Measurements from ENCODE around the gene ZRANB1. TPM values are rescaled to one million over a fixed set of nuclear protein-coding genes. Genes with fewer than 3 reads are reported as not detected.
"Not testable (repeated sequence)": the region's sequence is repeated elsewhere in the genome, so short reads cannot be mapped to it uniquely, and the experiment has no call there.

ZRANB1 gene
- total RNA-seq, 1 donor from 2014 or later = 21.8 TPM

DNA sequence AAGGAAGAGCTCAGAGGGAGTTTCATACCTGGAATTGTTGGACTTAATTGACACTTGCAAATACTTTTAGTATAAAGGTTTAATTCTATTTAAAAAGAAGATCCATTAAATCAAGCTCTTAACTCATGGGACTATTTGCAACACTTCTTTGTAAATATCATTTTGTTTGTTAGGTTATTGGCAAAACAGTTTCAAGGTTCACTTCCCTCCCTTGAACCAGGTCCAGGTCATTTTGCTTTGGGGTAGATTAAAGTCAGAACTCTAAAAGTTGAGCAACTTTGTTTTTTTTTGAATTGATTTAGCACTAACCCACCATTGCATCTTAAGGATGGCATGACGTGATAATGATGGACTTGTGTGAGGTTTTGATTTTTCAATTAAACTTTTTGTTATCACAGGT, 45.9 kb downstream of the ZRANB1 start:
- Histone ChIP-seq H2AFZ (replicated peaks) (no peak overlapping the region), H3K4me1 (no peaks in the 10 kb centered on the region), H3K27ac (no peak overlapping the region), H3K27me3 (no peaks in the 10 kb centered on the region), H3K4me2 (no peak overlapping the region), H3K9ac (no peak overlapping the region), H3K9me3 (ENCODE audit: low read depth) (no peaks in the 10 kb centered on the region), H3K36me3 (peaks cover 6% of the 10 kb centered on the region), H3F3A (ENCODE audit: low read depth) (peaks cover 51% of the 10 kb centered on the region), H3K4me3 (no peak overlapping the region), H3K79me2 (ENCODE audit: low read depth) (no peaks in the 10 kb centered on the region), H4K20me1 (ENCODE audit: low read depth) (peaks cover 5% of the 10 kb centered on the region)
- no peak overlapping the region for H3K27ac Mint-ChIP-seq
- H3K4me1 Mint-ChIP-seq = peaks cover 7% of the 10 kb centered on the region
- no peak overlapping the region for H3K4me3 Mint-ChIP-seq
- H3K36me3 Mint-ChIP-seq = peaks cover 52% of the 10 kb centered on the region
- DNase-seq (ENCODE audit: low spot score) = no peak
- H3K27me3 Mint-ChIP-seq (ENCODE audit: insufficient read depth, low read depth) = no peaks in the 10 kb centered on the region
- H3K9me3 Mint-ChIP-seq = no peaks in the 10 kb centered on the region
- TF ChIP-seq, protein P1, sequence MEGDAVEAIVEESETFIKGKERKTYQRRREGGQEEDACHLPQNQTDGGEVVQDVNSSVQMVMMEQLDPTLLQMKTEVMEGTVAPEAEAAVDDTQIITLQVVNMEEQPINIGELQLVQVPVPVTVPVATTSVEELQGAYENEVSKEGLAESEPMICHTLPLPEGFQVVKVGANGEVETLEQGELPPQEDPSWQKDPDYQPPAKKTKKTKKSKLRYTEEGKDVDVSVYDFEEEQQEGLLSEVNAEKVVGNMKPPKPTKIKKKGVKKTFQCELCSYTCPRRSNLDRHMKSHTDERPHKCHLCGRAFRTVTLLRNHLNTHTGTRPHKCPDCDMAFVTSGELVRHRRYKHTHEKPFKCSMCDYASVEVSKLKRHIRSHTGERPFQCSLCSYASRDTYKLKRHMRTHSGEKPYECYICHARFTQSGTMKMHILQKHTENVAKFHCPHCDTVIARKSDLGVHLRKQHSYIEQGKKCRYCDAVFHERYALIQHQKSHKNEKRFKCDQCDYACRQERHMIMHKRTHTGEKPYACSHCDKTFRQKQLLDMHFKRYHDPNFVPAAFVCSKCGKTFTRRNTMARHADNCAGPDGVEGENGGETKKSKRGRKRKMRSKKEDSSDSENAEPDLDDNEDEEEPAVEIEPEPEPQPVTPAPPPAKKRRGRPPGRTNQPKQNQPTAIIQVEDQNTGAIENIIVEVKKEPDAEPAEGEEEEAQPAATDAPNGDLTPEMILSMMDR (IDR thresholded peaks at IDR 0.05) = no peak
- TF ChIP-seq EZH2phosphoT487 (IDR thresholded peaks at IDR 0.05) = no peak
- TF ChIP-seq EZH2 (IDR thresholded peaks at IDR 0.05) = no peak

DNA sequence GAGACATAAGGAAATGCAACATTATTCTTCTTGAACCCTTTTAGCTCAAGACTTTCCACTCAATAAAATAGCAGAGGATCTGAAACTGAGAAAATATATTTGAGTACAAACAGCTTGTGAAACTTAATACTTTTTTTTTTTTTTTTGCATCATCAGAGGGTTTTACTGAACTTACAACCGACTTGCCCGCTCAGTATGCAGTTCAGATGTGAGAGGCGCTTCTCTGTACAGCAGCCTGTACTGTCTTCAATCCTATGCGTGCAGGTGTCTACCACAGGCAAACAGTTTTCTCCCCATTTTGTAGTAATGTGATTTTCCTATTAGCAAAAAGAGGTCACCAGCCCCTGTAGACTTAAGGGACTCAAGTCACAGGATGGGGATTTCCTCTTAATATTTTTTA, 46.8 kb downstream of the ZRANB1 start:
- not testable (repeated sequence) for H3K4me3 Mint-ChIP-seq
- peaks cover 55% of the 10 kb centered on the region for H3K36me3 Mint-ChIP-seq

DNA sequence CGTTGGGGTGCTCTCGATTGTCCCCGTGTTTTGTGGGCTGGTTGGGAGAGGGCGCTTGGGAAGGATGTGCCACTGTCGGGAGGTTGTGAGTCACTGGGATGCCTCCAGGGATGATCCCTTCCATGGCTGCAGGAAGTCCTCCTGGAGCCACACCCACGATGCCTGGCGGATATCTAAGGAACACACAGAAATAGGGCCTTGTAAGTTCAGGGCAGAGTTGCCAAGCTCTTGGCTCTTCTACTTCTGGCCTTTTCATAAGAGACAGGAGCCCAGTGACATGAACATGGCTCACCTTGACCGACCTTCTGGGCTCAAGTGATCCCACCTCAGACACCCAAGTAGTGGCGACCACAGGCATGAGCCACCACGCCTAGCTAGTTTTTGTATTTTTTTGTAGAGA, 47.6 kb downstream of the ZRANB1 start:
- H4K20me1 ChIP-seq (ENCODE audit: low read depth) = no peaks in the 10 kb centered on the region
- H3K9ac ChIP-seq = no peak overlapping the region
- Mint-ChIP-seq H3K36me3 (peaks cover 55% of the 10 kb centered on the region), H3K27ac (no peak overlapping the region), H3K4me3 (no peak overlapping the region), H3K9me3 (no peaks in the 10 kb centered on the region), H3K4me1 (no peaks in the 10 kb centered on the region), H3K27me3 (ENCODE audit: insufficient read depth, low read depth) (no peaks in the 10 kb centered on the region)
- no peak overlapping the region for H3K27ac ChIP-seq
- H3F3A ChIP-seq (ENCODE audit: low read depth) = peaks cover 52% of the 10 kb centered on the region
- no peak overlapping the region for H3K4me2 ChIP-seq
- H3K4me1 ChIP-seq = no peaks in the 10 kb centered on the region
- H3K79me2 ChIP-seq (ENCODE audit: low read depth) = no peaks in the 10 kb centered on the region
- no peak overlapping the region for H3K4me3 ChIP-seq
- no peaks in the 10 kb centered on the region for H3K27me3 ChIP-seq
- no peak for DNase-seq (ENCODE audit: low spot score)
- peaks cover 6% of the 10 kb centered on the region for H3K36me3 ChIP-seq
- H2AFZ ChIP-seq (replicated peaks) = no peak overlapping the region
- H3K9me3 ChIP-seq (ENCODE audit: low read depth) = no peaks in the 10 kb centered on the region
- TF ChIP-seq, protein P1 (IDR thresholded peaks at IDR 0.05) = no peak
- TF ChIP-seq EZH2phosphoT487 (IDR thresholded peaks at IDR 0.05) (no peak), EZH2 (IDR thresholded peaks at IDR 0.05) (no peak)

More for the DNA sequence above, 46.8 kb downstream of the ZRANB1 start:
- H2AFZ ChIP-seq (replicated peaks); H3K36me3 ChIP-seq; H3K4me1 Mint-ChIP-seq; H3K27ac Mint-ChIP-seq; H3K27me3 Mint-ChIP-seq (ENCODE audit: insufficient read depth, low read depth); DNase-seq (ENCODE audit: low spot score); H3K9me3 Mint-ChIP-seq; H3K27ac ChIP-seq; H3K4me2 ChIP-seq; H3K4me1 ChIP-seq; H3K27me3 ChIP-seq; H3K9ac ChIP-seq; H3K4me3 ChIP-seq; H4K20me1 ChIP-seq (ENCODE audit: low read depth); H3K79me2 ChIP-seq (ENCODE audit: low read depth); H3K9me3 ChIP-seq (ENCODE audit: low read depth): not testable (repeated sequence)
- peaks cover 57% of the 10 kb centered on the region for H3F3A ChIP-seq (ENCODE audit: low read depth)

DNA sequence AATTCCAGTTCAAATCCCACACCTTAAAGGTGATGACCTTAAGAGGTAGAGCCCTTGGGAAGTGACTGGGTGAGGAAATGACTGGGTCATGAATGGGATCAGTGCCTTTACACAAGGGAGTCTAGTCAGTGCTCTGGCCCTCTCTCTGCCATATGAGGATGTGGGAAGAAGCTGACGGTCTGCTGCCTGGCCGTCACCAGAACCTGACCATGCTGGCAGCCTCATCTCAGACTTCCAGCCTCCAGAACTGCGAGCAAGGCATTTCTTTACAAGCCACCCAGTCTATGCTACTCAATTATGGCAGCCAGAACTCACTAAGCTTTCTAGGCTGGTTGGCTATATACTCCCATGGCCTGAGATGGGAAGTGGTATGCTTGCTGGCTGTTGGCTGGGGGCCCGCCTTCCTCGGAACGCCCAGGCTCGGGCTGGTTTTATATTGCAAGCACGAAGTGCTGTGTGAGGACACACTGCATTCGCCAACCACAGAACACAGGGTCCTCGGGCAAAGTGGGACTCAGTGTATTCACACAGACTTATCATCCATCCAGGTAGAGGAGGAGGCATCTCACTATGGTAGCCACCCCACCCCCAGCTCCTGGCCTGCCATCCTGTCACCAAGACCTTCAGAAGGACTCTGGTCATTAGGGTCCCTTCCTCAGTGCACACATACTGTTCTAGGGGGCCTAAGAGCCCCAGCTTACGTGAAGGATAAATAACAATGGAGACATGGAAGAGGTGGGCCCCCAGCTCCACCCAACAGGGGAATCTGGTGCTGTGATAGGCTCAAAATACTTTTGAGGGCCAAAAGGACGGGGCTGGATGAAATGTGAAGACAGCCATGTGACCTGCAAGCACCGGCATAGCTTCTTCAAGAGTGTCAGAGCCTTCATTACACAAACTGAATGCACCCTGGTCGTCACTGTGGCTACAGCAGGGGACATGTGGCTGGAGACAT, 49.0 kb downstream of the ZRANB1 start:
- Histone ChIP-seq H3K4me1 (no peaks in the 10 kb centered on the region), H3F3A (ENCODE audit: low read depth) (peaks cover 38% of the 10 kb centered on the region), H3K36me3 (peaks cover 6% of the 10 kb centered on the region), H3K27me3 (no peaks in the 10 kb centered on the region), H3K27ac (no peak overlapping the region), H3K9me3 (ENCODE audit: low read depth) (no peaks in the 10 kb centered on the region), H3K4me2 (no peak overlapping the region), H4K20me1 (ENCODE audit: low read depth) (no peaks in the 10 kb centered on the region), H2AFZ (replicated peaks) (no peak overlapping the region), H3K79me2 (ENCODE audit: low read depth) (no peaks in the 10 kb centered on the region), H3K9ac (no peak overlapping the region), H3K4me3 (no peak overlapping the region)
- H3K27me3 Mint-ChIP-seq (ENCODE audit: insufficient read depth, low read depth) = no peaks in the 10 kb centered on the region
- TF ChIP-seq, protein P1 (IDR thresholded peaks at IDR 0.05) = no peak
- TF ChIP-seq EZH2phosphoT487 (IDR thresholded peaks at IDR 0.05) (no peak), EZH2 (IDR thresholded peaks at IDR 0.05) (no peak)
- no peak for DNase-seq (ENCODE audit: low spot score)
- H3K4me1 Mint-ChIP-seq = no peaks in the 10 kb centered on the region
- no peak overlapping the region for H3K27ac Mint-ChIP-seq
- no peaks in the 10 kb centered on the region for H3K9me3 Mint-ChIP-seq
- no peak overlapping the region for H3K4me3 Mint-ChIP-seq
- H3K36me3 Mint-ChIP-seq = peaks cover 49% of the 10 kb centered on the region

Data from neural progenitor cell (in vitro differentiated cells).